HEK293T (cell line): ENCODE data around the gene FERMT1.
"Not testable (repeated sequence)": the region's sequence is repeated elsewhere in the genome, so short reads cannot be mapped to it uniquely, and the experiment has no call there.

Experiments
- CTCF ChIA-PET: fragments of 350-600 bp; formaldehyde crosslinking; extraction: SDS; loops from one replicate; lab custom pipeline; 2021; ENCODE audit warnings: antibody characterized with exemption, inconsistent platforms; lab: Yijun Ruan, JAX
- POLR2A ChIA-PET: fragments of 350-600 bp; formaldehyde crosslinking; extraction: SDS; loops from one replicate; lab custom pipeline; 2020; ENCODE audit warnings: antibody characterized with exemption, inconsistent platforms; lab: Yijun Ruan, JAX
- DNase-seq: peaks from one replicate; pipeline ENCODE4 v3.0.0; 2012; ENCODE audit warnings: mixed read lengths; ENCODE audit errors: extremely low spot score
- ARNT ChIP-seq: fragments of 450-650 bp; IDR thresholded peaks from 2 replicates; pipeline ENCODE4 v1.6.1; 2017; ENCODE audit warnings: mild to moderate bottlenecking
- BHLHE40 ChIP-seq: fragments of 450-650 bp; IDR thresholded peaks from 2 replicates; pipeline ENCODE4 v1.6.1; 2016; ENCODE audit warnings: mild to moderate bottlenecking, moderate library complexity, borderline replicate concordance
- CTBP1 ChIP-seq: fragments of 450-650 bp; IDR thresholded peaks from 2 replicates; pipeline ENCODE4 v1.6.1; 2016; ENCODE audit warnings: borderline replicate concordance
- ELF4 ChIP-seq: fragments of 450-650 bp; IDR thresholded peaks from 2 replicates; pipeline ENCODE4 v1.6.1; 2017; ENCODE audit warnings: antibody characterized with exemption
- FOXA1 ChIP-seq: fragments of 450-650 bp; IDR thresholded peaks from 2 replicates; pipeline ENCODE4 v1.6.1; 2016; ENCODE audit warnings: mild to moderate bottlenecking
- FOXK2 ChIP-seq: fragments of 450-650 bp; IDR thresholded peaks from 2 replicates; pipeline ENCODE4 v1.6.1; 2016; ENCODE audit warnings: mild to moderate bottlenecking
- FOXM1 ChIP-seq: fragments of 450-650 bp; IDR thresholded peaks from 2 replicates; pipeline ENCODE4 v1.6.1; 2017; ENCODE audit warnings: mild to moderate bottlenecking, borderline replicate concordance
- HDGF ChIP-seq: fragments of 450-650 bp; IDR thresholded peaks from 2 replicates; pipeline ENCODE4 v1.6.1; 2017; ENCODE audit warnings: antibody characterized with exemption, borderline replicate concordance
- L3MBTL2 ChIP-seq: fragments of 450-650 bp; conservative IDR thresholded peaks from 2 replicates; pipeline ENCODE4 v1.6.1; 2016; ENCODE audit warnings: mild to moderate bottlenecking
- LEF1 ChIP-seq: fragments of 450-650 bp; IDR thresholded peaks from 2 replicates; pipeline ENCODE4 v1.6.1; 2017; ENCODE audit warnings: mild to moderate bottlenecking, borderline replicate concordance
- NFRKB ChIP-seq: fragments of 450-650 bp; IDR thresholded peaks from 2 replicates; pipeline ENCODE4 v1.6.1; 2016; ENCODE audit warnings: mild to moderate bottlenecking, moderate library complexity
- PKNOX1 ChIP-seq: fragments of 450-650 bp; IDR thresholded peaks from 2 replicates; pipeline ENCODE4 v1.6.1; 2016
- SP1 ChIP-seq: fragments of 450-650 bp; IDR thresholded peaks from 2 replicates; pipeline ENCODE4 v1.6.1; 2017
- SUZ12 ChIP-seq: fragments of 450-650 bp; IDR thresholded peaks from 2 replicates; pipeline ENCODE4 v1.6.1; 2016; ENCODE audit warnings: mild to moderate bottlenecking
- TARDBP ChIP-seq: fragments of 450-650 bp; IDR thresholded peaks from 2 replicates; pipeline ENCODE4 v1.6.1; 2016
- ZNF384 ChIP-seq: fragments of 450-650 bp; IDR thresholded peaks from 2 replicates; pipeline ENCODE4 v1.6.1; 2016

FERMT1 gene

GRCh38 chr20:6038256-6038655 is 84.6 kb downstream of the FERMT1 start:
- DNase-seq: no peak
- TF ChIP-seq SP1 (no peak), FOXA1 (no peak), L3MBTL2 (no peak), LEF1 (no peak), FOXM1 (no peak), NFRKB (no peak), FOXK2 (no peak), SUZ12 (no peak), CTBP1 (no peak), BHLHE40 (no peak), ZNF384 (no peak), TARDBP (no peak), HDGF (no peak), ELF4 (no peak), PKNOX1 (no peak), ARNT (no peak)
- ChIA-PET POLR2A (no interaction called here), CTCF (no interaction called here)

- POLR2A ChIA-PET: no interaction called here
These were observed 85.7 kb downstream of the FERMT1 start for GRCh38 chr20:6037082-6037481.

GRCh38 chr20:6036213-6036612 is 86.6 kb downstream of the FERMT1 start:
- ChIA-PET POLR2A (no interaction called here), CTCF (no interaction called here)
- TF ChIP-seq PKNOX1: no peak
- no peak for TF ChIP-seq ARNT
- no peak for TF ChIP-seq BHLHE40
- no peak for TF ChIP-seq SP1
- TF ChIP-seq ZNF384: no peak
- no peak for TF ChIP-seq FOXK2
- no peak for TF ChIP-seq FOXM1
- TF ChIP-seq ELF4: no peak
- TF ChIP-seq HDGF: no peak
- no peak for TF ChIP-seq LEF1
- TF ChIP-seq SUZ12: no peak
- TF ChIP-seq NFRKB: no peak
- no peak for TF ChIP-seq TARDBP
- TF ChIP-seq FOXA1: no peak
- no peak for TF ChIP-seq CTBP1
- no peak for TF ChIP-seq L3MBTL2
- DNase-seq: no peak

More at GRCh38 chr20:6037082-6037481, 85.7 kb downstream of the FERMT1 start:
- DNase-seq: no peak
- TF ChIP-seq TARDBP (no peak), FOXA1 (no peak), L3MBTL2 (no peak), ZNF384 (no peak), PKNOX1 (no peak), SUZ12 (no peak), FOXM1 (no peak), LEF1 (no peak), FOXK2 (no peak)
- CTCF ChIA-PET: interaction anchor here (0.7 kb wide), 1 partner anchor 509 kb away, joined by 3 read pairs; no protein-coding TSS in a partner anchor

DNA sequence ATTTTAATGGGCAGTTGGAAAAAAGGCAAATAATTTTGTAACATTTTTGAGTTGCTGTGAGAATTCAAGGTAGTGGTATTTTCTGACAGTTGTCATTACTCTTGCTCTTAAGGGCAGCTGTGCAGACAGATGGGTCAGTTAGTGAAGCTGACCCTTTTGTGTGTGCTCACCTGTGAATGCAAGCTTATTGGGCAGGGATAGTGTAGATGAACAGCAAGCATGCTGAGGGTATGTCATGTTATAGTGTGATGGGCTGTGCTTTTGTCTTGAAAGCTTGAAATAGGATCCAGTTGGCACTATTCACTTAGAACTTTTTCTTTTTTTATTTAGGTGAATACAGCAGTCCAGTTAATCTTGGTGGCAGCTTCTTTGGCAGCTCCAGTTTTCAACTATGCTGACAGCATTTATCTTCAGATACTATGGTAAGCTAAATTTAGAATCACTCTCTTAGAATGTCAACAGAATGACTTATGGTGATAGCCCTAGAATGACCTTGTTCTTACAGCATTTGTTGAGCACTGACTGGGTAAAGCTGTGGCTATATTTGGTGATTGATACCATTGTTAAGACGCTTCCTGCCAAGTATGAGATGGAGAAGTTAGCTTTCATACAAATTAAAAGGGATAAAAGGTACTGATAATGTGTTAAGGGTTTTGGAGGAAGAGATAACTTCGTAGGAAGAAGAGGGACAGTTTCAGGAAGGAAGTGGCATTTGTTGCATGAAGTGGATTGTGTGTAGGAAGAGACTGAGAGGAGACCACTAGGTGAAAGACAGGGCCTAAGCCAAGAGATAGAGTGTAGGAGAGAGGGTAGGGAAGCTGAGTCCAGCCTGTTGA is 88.5 kb downstream of the FERMT1 start:
- POLR2A ChIA-PET: interaction anchor here (1.2 kb wide), 1 partner anchor 28 kb away, joined by 5 read pairs; no protein-coding TSS in a partner anchor
- CTCF ChIA-PET: no interaction called here
- no peak for DNase-seq
- TF ChIP-seq LEF1: no peak
- TF ChIP-seq FOXM1: no peak
- no peak for TF ChIP-seq BHLHE40
- no peak for TF ChIP-seq SP1
- no peak for TF ChIP-seq FOXA1
- TF ChIP-seq TARDBP: no peak
- TF ChIP-seq NFRKB: no peak
- no peak for TF ChIP-seq FOXK2
- TF ChIP-seq ARNT: no peak
- no peak for TF ChIP-seq SUZ12
- TF ChIP-seq ZNF384: no peak
- no peak for TF ChIP-seq CTBP1
- no peak for TF ChIP-seq PKNOX1
- TF ChIP-seq HDGF: no peak
- TF ChIP-seq L3MBTL2: no peak
- no peak for TF ChIP-seq ELF4

- CTCF ChIA-PET, DNase-seq, POLR2A ChIA-PET: not testable (repeated sequence)
These were observed 89.9 kb downstream of the FERMT1 start for GRCh38 chr20:6032907-6033306.
